Measurements from ENCODE around the gene TTLL9.

Gene TTLL9

DNA sequence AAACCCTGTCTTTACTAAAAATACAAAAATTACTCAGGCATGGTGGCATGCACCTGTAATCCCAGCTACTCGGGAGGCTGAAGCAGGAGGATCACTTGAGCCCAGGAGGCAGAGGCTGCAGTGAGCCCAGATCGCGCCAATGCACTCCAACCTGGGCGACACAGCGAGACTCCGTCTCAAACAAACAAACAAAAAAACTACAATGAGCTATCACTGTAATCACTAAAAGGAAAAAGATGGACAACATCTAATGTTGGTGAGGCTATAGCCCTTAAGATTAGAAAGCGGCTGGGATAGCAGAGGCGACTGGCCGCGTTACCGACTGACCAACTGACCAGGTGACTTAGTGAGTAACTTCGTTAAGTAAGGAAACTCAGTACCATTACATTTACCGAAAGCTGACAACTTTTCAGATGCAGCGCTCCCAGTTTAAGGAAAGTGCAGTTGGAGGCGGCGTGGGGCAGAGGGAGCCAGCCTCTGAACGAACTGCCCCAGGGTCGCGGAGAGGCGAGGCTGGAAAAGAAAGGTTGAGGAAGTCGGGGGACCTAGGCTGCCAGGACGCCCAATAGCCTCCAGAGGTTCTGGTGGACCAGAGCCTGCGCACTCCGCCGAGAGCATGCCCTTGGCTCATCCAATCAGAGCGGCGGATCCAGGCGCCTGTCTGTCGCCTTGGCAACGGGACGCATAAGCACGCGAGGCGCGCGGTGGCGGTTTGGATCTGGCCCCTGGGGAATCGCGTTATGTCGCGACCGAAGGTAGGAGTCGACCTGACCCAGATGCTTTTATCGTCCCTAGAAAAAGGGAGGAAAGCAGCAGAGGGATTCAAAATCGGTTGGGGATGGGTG is 8.9 kb downstream of the TTLL9 start:
- DNase-seq (ENCODE audit: low read depth in 2 of 2), result peak; percentile 79 to 81

GRCh38 chr20:31881945-31882344 is 11.5 kb downstream of the TTLL9 start:
- no peak for DNase-seq (ENCODE audit: low read depth in 2 of 2)

- no peak for DNase-seq (ENCODE audit: low read depth in 2 of 2)
Observed at GRCh38 chr20:31883829-31884228, 13.4 kb downstream of the TTLL9 start.

GRCh38 chr20:31890646-31891045 is 20.2 kb downstream of the TTLL9 start:
- DNase-seq (ENCODE audit: low read depth in 2 of 2), result no peak

- no peak for DNase-seq (ENCODE audit: low read depth in 2 of 2)
Observed at GRCh38 chr20:31894980-31895675, 24.7 kb downstream of the TTLL9 start.

GRCh38 chr20:31896049-31896448 is 25.6 kb downstream of the TTLL9 start:
- no peak for DNase-seq (ENCODE audit: low read depth in 2 of 2)

DNA sequence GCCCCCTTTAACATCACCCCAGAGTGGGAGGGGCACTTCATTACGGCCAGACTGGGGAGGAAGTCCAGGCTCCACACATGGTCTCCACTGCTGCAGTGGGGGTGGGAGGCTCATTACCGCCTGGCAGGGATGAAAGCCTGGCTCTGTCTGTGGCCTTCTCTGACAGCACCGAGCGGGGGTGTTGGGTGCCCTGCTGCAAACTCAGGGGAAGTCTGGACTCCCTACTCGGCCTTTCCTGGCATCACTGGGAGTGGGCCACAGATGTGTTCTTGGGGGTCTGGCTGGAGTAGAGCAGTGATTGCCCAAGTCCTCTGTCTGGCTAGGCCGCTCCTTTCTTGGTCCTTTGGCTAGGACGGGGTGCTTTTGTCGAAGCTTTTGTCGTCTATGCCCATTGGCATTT is 27.1 kb downstream of the TTLL9 start:
- no peak for DNase-seq (ENCODE audit: low read depth in 2 of 2)

DNA sequence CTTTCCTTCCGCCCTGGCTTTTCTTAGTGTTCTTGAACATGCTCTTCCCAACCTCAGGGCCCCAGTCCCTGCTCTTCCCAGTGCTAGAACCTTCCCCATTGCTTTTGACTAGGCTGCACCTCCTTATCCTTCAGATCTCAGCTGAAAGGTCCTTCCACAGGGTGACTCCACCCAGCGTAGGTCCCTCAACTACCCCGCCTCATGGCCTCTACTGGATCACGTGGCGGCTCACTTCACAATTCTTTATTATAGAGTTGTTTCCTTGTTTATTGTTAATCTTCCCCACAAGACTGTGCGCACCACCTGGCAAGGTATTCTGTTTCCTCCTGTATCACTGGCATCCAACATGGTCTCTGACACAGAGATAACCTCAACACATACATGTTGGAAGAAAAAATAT is 31.2 kb downstream of the TTLL9 start:
- no peak for DNase-seq (ENCODE audit: low read depth in 2 of 2)

DNA sequence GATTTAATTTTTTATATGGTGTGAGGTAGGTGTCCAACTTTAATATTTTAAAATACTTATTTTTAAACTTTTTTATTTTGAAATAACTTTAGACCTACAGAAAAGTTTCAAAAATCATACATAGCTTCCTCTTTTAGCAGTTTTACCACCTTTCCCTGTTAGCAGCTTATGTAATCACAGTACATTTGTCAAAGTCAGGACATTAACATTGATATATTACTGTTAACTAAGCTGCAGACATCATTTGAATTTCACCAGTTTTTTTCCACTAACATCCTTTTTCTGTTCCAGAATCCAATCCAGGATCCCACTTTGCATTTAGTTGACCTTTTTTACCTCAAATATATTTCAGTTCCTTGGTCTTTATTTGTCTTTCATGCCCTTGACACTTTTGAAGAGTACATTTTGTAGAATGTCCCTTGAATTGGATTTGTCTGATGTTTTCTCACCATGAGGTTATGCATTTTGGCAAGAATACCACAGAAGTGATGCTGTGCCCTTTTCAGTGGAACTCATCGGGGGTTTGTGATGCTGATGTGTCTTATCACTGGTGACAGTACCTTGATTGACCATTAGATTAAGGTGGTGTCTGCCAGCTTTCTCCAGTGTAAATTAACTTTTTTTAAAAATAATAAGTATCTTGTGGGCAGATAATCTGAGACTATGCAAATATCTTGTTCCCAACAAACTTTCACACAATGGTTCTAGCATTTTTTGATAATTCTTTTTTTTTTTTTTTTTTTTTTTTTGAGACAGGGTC is 33.4 kb downstream of the TTLL9 start:
- DNase-seq (ENCODE audit: low read depth in 2 of 2), result no peak

DNA sequence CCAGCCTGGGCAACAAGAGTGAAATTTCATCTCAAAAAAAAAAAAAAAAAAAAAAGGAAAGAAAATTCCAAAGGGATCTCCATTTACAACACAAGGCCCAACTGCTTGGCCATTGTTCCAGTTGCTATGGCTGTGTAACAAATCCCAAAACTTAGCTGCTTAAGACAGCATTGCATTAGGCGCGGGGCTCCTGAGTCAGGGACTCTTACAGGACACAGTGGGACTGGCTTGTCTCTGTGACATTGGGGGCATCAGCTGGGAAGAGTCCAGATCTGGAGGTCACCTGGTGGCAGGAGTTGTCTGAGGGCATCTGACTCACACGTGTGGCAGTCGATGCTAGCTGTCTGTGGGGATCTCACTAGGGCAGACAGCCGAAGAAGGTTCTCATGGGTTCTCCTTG is 35.6 kb downstream of the TTLL9 start:
- DNase-seq (ENCODE audit: low read depth in 2 of 2), result no peak

DNA sequence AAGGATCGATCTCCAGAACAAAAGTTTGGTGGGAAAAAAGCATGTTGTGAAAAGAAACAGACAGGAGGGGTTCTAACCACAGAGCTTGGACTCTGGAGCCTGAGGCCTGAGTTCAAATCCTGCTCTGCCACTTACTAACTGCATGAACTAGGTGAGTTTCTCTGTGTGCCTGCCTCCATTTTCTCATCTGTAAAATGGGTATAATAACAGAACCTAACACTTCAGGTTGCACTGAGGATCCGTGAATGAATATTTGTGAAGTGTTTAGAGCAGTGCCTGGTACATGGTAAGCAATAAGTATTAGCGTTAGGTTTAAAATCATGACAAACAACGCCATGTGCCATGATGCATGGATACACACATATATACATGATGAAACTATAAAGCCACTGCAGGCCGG is 36.6 kb downstream of the TTLL9 start:
- no peak for DNase-seq (ENCODE audit: low read depth in 2 of 2)

DNA sequence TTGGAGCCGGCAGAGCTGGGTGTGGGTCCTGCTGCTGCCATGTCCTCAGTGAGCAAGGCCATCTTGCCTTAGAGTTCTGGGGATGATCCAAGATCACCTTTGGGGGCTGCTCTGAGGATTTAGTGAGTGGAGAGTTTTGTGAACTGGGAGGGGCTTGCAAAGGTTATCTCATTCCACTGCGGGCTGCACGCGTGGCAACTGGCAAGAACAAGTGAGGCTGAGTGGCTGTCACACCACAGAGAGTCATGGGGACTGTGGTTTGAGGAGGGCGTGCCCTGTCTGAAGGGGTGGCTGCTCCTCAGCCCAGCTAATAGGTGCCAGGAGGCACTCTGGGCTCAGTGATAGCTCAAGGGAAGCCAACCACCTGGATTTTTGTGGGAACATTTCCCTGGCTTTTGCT is 37.6 kb downstream of the TTLL9 start:
- DNase-seq (ENCODE audit: low read depth in 2 of 2), result no peak

DNA sequence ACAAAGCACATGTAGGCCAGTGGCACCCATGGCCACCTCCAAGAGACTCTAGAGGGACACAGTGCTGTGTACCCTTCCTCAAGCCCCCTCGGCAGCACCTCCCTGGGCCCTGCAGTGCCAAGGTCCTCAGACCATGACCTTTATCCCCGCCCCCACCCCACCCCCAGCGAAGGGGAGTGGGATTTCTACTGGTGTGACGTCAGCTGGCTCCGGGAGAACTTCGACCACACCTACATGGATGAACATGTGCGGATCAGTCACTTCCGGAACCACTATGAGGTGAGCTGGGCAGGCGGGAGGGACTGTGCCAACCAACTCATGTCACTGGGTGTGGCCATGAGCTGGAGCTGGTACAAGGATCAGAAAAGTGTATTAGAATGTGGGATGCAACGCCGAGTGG is 38.0 kb downstream of the TTLL9 start:
- DNase-seq (ENCODE audit: low read depth in 2 of 2), result no peak

DNA sequence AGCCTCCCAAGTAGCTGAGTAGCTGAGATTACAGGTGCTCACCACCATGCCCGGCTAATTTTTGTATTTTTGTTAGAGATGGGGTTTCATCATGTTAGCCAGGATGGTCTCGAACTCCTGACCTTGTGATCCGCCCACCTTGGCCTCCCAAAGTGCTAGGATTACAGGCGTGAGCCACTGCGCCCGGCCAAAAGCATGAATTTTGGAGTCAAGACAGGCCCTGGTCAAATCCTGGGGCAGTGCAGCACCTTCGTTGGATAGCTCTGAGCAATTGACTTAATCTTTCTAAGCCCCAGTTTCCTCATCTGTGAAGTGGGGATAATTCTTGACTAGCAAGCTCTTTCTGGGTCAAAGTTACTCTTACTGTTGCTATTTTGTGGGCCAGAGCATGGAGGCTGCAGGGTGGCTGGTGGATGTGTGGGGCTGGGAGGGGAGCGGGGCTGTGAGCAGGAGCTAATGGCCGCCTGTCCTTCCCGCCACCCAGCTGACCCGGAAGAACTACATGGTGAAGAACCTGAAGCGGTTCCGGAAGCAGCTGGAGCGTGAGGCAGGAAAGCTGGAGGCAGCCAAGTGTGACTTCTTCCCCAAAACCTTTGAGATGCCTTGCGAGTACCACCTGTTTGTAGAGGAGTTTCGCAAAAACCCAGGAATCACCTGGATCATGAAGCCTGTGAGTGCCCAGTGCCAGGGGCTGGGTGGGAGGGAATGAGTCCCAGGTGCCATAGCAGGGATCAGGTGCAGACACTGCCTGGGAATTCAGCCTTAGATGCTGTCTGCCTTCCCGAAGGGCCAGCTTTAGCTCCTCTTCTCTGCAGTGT is 39.0 kb downstream of the TTLL9 start:
- DNase-seq (ENCODE audit: low read depth in 2 of 2), result no peak

DNA sequence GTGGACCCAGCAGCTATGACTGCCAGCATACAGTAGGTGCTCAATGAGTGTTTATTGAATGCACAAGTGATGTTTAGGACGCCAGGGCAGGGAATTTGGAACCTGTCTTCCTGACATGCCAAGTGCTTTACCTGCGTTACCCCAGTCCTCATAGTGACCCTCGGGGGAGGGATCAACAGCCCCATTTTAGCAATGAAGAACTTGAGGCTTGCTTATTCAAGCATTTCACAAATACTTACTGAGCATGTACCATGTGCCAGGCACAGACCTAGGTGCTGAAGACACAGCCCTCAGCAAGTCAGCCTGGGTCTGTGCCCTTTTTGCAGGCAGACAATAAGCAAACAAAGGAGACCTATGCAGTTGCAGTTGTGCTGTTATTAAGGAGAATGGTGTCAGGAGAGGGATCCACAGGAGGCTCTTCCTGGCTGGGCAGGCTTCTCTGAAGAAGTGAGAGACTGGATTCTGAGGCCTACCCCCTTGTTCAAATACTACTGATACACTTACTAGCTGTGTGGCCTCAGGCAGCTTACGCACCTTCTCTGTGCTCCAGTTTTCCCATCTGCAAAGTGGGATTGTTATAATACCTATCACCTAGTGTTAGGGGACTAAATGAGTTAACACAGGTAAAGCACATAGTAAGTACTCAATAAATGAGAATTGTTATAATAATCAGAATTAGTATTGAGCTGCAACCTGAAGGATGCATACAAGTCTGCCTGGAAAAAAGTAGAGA is 39.8 kb downstream of the TTLL9 start:
- no peak for DNase-seq (ENCODE audit: low read depth in 2 of 2)

DNA sequence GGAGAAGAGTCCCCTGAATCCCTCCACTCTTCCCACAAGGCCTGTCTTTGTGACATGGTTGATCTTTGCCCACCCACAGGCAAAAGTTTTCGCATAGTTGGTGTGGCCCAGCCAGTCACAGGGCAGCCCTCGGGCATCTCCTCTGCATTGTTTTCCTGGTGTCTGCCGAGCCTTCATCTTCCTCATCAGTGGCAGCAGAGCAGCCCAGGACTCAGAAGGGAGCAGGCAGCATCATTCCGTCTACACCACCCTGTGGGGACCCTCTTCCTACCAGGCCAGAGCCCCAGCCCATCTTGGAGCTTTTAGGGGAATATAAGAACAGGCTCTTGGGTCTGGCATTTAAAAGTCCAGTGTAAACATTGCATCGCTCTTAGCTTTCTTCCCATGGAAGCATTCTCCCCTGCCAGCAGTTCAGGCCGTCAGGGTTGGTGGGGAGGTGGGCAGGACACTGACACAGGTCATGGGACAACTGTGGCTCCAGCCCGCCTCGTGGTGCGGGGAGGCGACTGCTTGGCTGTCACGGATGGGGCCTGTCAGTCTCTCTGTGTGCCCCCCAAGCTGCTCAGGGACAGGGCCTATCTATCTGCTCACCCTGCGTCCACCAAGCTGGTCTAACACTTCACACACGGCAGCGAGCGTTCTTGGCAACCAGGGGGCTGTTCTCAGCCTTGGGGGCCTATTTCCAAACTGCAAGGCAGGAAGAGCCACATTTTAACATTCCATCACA is 43.2 kb downstream of the TTLL9 start:
- no peak for DNase-seq (ENCODE audit: low read depth in 2 of 2)

DNA sequence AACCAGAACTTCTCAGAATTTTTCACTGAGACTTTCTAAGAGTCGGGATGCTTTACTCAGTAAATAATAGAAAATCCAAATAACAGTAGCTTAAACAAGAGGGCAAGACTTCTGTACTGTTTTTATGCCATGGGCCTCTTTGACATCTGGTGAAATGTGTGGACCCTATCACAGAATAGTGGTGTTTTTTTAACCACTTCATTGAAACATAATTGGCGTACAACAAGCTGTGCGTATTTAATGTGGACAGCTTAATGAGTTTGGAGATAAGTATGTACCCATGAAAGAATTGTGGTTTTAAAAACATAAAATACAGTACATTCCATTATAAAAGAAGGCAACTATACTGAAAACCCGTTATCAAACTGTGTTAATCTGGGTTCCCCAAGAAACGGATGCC is 43.7 kb downstream of the TTLL9 start:
- no peak for DNase-seq (ENCODE audit: low read depth in 2 of 2)

DNA sequence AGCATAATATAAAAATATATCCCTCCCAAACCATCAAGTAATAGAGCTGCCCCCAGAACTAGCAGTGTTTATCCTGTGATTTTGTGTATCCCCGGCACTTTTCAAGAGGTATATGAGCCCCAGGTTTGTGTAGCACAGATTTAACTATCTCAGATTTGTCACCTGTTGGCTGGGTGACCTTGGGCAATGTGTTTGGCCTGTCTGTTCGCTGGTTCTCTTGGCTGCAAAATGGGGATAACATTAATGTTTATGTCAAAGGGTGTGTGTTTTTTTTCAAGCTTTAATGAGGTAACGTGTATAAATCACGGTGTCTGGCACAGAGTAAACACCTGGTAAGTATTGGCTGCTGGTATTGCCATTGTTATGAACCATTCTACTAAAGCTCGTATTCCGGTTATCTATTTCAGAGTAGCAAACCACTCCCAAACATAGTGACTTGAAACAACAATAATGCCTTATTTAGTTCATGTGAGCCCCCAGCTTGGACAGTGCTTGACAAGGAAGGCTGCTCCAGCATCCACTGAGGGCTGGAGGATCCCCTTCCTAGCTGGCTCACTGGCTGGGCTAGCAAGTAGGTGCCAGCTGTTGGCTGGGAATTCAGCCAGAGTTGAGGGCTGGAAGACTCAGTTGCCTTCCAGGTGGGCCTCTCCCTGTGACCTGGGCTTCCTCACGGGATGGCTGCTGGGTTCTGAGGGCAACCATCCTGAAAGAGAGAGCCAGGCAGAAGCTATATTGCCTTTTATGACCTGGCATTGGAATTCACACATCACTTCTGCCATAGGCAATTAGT is 45.3 kb downstream of the TTLL9 start:
- DNase-seq (ENCODE audit: low read depth in 2 of 2), result no peak

- no peak for DNase-seq (ENCODE audit: low read depth in 2 of 2)
Observed at GRCh38 chr20:31916708-31917107, 46.3 kb downstream of the TTLL9 start.
